ENCODE results near the gene LPIN1. TPM values are rescaled to one million over a fixed set of nuclear protein-coding genes. Genes with fewer than 3 reads are reported as not detected.

LPIN1 gene
- total RNA-seq, 4 donors from 2014 or later = 47.6 to 293 (median 140) TPM

DNA sequence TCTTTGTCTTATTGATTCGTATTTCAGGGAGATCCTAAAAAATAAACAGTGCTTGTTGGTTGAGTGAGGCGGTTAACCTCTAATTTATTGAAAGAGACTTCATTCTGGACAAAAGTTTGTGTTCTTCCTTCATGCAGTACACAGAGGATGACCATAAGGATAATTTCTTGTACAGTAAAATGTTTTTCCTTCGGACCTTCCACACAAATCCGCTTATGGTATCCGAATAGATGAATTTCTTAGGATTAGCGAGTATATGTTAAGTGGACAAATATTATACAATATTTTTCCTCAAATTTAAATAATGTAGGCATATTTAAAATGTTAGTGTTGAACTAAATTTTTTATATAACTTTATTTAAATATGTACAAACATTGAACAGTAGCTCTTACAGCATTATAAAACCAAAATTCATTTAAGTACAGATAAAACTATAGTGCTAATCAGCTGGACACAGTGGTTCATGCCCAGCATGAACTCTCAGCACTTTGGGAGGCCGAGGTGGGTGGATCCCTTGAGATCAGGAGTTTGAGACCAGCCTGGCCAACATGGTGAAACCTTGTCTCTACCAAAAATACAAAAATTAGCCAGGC, 84.4 kb downstream of the LPIN1 start:
- TF ChIP-seq, protein P1, sequence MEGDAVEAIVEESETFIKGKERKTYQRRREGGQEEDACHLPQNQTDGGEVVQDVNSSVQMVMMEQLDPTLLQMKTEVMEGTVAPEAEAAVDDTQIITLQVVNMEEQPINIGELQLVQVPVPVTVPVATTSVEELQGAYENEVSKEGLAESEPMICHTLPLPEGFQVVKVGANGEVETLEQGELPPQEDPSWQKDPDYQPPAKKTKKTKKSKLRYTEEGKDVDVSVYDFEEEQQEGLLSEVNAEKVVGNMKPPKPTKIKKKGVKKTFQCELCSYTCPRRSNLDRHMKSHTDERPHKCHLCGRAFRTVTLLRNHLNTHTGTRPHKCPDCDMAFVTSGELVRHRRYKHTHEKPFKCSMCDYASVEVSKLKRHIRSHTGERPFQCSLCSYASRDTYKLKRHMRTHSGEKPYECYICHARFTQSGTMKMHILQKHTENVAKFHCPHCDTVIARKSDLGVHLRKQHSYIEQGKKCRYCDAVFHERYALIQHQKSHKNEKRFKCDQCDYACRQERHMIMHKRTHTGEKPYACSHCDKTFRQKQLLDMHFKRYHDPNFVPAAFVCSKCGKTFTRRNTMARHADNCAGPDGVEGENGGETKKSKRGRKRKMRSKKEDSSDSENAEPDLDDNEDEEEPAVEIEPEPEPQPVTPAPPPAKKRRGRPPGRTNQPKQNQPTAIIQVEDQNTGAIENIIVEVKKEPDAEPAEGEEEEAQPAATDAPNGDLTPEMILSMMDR (IDR thresholded peaks at IDR 0.05; ENCODE audit: low read depth) = no peak

GRCh38 chr2:11831415-11831814, 85.0 kb downstream of the LPIN1 start:
- TF ChIP-seq, protein P1 (IDR thresholded peaks at IDR 0.05; ENCODE audit: low read depth) = no peak

GRCh38 chr2:11832531-11832930, 86.1 kb downstream of the LPIN1 start:
- TF ChIP-seq, protein P1 (IDR thresholded peaks at IDR 0.05; ENCODE audit: low read depth) = no peak

DNA sequence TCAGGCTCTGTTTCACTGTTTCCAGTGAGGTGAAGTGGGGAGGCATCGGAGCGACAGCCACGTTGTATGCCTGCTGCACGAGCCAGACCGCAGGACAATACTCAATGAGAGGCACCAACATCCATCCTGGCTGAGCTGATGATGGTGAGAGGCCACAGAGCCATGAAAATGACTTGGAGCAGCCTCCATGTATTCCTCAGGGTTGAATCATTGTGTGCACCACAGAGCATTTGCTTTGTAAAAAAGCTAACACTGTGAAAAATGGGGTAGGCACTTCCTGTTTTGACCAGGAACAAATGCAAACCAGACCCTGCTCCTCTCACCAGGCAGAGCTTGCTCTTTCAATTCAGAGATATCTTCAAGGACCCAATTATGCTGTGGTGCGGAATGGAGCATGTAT, 87.2 kb downstream of the LPIN1 start:
- TF ChIP-seq, protein P1 (IDR thresholded peaks at IDR 0.05; ENCODE audit: low read depth) = no peak

GRCh38 chr2:11835403-11835802, 89.0 kb downstream of the LPIN1 start:
- TF ChIP-seq, protein P1 (IDR thresholded peaks at IDR 0.05; ENCODE audit: low read depth) = no peak

- TF ChIP-seq, protein P1 (IDR thresholded peaks at IDR 0.05; ENCODE audit: low read depth) = no peak
Observed at GRCh38 chr2:11836647-11837219, 90.3 kb downstream of the LPIN1 start.

- TF ChIP-seq, protein P1 (IDR thresholded peaks at IDR 0.05; ENCODE audit: low read depth) = no peak
Observed at GRCh38 chr2:11837875-11838734, 91.7 kb downstream of the LPIN1 start.
